ENCODE results near the gene ERMN.
A peak's percentile ranks its signal among the peaks of the same experiment; 100 is the strongest.
"Not testable (repeated sequence)": the region's sequence is repeated elsewhere in the genome, so short reads cannot be mapped to it uniquely, and the experiment has no call there.

The ERMN gene

GRCh38 chr2:157325786-157326185 lies at the start of gene ERMN:
ERMN (minus strand) TSS chr2:157325824; CDS start chr2:157325642, 182 bp downstream.
- DNase-seq (ENCODE audit: low spot score): peak; percentile 41

GRCh38 chr2:157375384-157375783 lies 49.8 kb upstream of the ERMN start:
- DNase-seq (ENCODE audit: low spot score): no peak

- not testable (repeated sequence) for DNase-seq (ENCODE audit: low spot score)
These were observed 42.9 kb upstream of the ERMN start for GRCh38 chr2:157368508-157368907.

- DNase-seq (ENCODE audit: low spot score): no peak
These were observed 42.1 kb upstream of the ERMN start for GRCh38 chr2:157367704-157368103.

GRCh38 chr2:157364257-157364974 lies 38.8 kb upstream of the ERMN start:
- DNase-seq (ENCODE audit: low spot score): no peak

GRCh38 chr2:157363612-157364101 lies 38.0 kb upstream of the ERMN start:
- DNase-seq (ENCODE audit: low spot score): no peak

GRCh38 chr2:157362627-157363026 lies 37.0 kb upstream of the ERMN start:
- DNase-seq (ENCODE audit: low spot score): no peak

- DNase-seq (ENCODE audit: low spot score): no peak
These were observed 35.9 kb upstream of the ERMN start for GRCh38 chr2:157361526-157361925.

- no peak for DNase-seq (ENCODE audit: low spot score)
These were observed 34.0 kb upstream of the ERMN start for GRCh38 chr2:157359628-157360027.

GRCh38 chr2:157355618-157356017 lies 30.0 kb upstream of the ERMN start:
- DNase-seq (ENCODE audit: low spot score): peak; percentile 13

- no peak for DNase-seq (ENCODE audit: low spot score)
These were observed 24.4 kb upstream of the ERMN start for GRCh38 chr2:157349949-157350515.

GRCh38 chr2:157348291-157348921 lies 22.8 kb upstream of the ERMN start:
- no peak for DNase-seq (ENCODE audit: low spot score)

- no peak for DNase-seq (ENCODE audit: low spot score)
These were observed 20.2 kb upstream of the ERMN start for GRCh38 chr2:157345647-157346389.

GRCh38 chr2:157341381-157341780 lies 15.8 kb upstream of the ERMN start:
- DNase-seq (ENCODE audit: low spot score): not testable (repeated sequence)

- no peak for DNase-seq (ENCODE audit: low spot score)
These were observed 14.5 kb upstream of the ERMN start for GRCh38 chr2:157339965-157340655.

- no peak for DNase-seq (ENCODE audit: low spot score)
These were observed 12.4 kb upstream of the ERMN start for GRCh38 chr2:157337978-157338377.

- DNase-seq (ENCODE audit: low spot score): peak; percentile 50
These were observed 10.8 kb upstream of the ERMN start for GRCh38 chr2:157336137-157337010.

- DNase-seq (ENCODE audit: low spot score): no peak
These were observed 9.2 kb upstream of the ERMN start for GRCh38 chr2:157334797-157335196.

GRCh38 chr2:157334335-157334734 lies 8.7 kb upstream of the ERMN start:
- DNase-seq (ENCODE audit: low spot score): no peak

GRCh38 chr2:157333304-157334047 lies 7.9 kb upstream of the ERMN start:
- DNase-seq (ENCODE audit: low spot score): no peak
